ENCODE data around the gene NRAP.

NRAP gene

DNA sequence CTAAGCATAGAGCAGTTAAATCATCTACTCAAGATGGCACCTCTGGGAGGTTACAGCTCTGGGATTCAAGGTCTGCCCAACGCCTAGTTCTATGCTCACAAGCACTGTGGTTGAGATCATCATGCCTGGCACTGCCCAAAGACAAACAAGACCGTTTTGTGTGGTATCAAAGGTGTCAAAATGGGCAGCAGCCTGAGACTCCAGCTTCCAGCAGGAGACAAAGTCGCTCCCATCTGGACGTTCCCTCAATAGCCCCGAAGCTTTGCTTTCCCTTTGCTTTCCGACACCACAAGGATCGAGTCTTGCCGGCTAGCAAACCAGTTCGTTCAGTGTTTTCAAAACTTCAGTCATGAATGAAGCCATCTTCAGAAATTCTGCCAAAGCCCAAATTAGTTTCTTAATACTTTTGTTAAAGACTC lies 105.9 kb downstream of the NRAP start:
- no peak for DNase-seq

DNA sequence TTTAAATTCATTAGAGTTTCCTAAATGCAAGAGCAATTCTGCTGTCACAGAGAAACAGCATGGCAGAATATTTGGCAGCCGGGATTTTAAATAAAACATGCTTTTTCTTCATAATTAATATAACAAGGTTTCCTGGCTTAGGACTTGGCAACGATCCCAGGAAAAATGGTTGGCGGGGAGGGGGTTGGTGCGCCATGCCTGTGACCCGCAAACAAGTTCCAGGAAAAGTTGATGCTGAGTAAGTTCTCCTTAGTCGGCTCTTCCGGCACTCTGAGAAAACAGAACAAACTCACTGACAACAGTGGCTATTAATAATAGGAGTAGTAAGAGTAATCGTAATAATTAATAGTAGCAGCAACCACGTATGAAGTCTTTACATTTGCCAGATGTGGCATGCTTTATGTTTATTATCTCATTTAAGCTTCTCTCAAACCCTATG lies 106.4 kb downstream of the NRAP start:
- no peak for DNase-seq

DNA sequence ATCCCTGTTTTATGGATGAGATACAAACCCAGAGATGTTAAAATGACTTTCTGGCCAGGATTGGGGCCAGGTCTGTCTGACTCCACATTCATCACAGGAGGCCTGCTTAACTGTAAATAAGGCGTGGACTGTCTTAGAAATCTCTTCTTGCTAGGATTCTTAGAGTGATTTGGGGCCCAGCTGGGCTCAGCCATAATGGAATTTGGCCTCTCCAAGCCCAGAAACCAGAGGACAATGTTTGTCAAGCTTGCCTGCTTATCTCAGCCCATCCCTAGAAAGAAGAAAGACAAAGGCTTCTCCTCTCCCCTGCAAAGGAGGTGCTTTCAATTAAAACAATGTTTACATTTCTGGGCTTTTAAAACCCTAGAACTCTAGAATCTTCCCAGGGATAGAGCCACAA lies 108.1 kb downstream of the NRAP start:
- DNase-seq = no peak

- DNase-seq = no peak
Observed at GRCh38 chr10:113555245-113555644, 108.6 kb downstream of the NRAP start.

GRCh38 chr10:113554214-113554613 lies 109.6 kb downstream of the NRAP start:
- DNase-seq = no peak

DNA sequence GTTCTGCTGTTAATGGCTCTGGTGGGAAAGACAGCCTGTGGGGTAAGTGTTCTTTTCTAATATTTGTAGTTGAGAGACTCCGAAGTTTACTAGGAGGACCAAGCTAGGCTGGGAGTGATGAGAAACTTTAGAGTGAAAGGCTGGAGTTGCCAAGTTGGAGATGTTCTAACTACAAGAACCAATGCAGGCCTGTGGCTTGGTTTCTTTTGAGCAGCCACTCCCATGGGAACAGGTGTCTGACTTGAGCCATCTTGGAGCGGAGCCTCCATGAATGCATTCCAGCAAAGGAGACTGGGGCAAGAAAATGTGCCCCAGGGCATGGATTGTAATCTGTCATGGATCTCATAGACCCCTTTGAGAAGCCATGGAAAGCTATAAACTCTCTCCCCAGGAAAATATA lies 110.7 kb downstream of the NRAP start:
- no peak for DNase-seq

DNA sequence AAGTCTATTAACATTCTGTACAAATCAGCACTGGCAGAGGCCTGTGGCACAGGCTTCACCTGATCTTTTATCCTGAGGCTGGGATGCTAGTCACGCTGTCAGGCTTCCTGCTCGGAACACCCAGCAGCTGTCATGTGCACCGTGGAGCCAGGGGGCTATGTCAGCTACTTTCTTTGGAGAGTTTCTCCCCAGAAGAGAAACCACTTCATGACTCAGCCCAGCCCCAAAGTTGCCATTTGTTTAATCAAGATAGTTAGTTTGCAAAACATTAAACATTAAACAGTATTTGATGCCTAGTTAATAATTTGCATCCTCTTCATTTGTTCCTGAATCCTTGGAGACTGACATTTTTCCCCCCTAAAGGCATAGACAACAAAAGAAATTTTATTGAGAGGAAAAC lies 111.1 kb downstream of the NRAP start, which contains the start of gene HABP2:
Gene HABP2 (plus strand): TSS at position 353 of the 400 bp plus-strand sequence. CDS start 69 bp downstream, outside the sequence.
- DNase-seq = no peak

GRCh38 chr10:113552014-113552413 lies 111.8 kb downstream of the NRAP start:
- no peak for DNase-seq

GRCh38 chr10:113550365-113550764 lies 113.5 kb downstream of the NRAP start:
- no peak for DNase-seq

DNA sequence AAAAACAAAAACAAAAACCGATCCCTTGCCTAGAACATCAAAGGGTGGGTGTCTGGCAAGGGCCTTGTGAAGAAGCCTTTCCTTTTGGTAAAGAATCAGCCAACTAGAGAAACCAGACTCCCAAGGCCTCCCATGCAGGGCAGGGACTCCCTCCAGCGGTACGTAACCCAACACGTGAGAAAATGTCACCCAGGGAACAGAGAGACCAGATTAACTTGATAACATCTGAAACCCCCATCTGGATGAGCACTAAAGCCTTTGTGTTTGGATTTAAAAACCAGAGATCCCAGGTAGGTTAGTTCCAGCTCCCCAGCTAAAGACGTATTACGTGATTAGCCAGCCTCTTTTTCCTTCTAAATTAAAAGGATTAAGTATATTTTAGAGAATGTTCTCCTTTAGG lies 114.0 kb downstream of the NRAP start:
- DNase-seq = no peak

DNA sequence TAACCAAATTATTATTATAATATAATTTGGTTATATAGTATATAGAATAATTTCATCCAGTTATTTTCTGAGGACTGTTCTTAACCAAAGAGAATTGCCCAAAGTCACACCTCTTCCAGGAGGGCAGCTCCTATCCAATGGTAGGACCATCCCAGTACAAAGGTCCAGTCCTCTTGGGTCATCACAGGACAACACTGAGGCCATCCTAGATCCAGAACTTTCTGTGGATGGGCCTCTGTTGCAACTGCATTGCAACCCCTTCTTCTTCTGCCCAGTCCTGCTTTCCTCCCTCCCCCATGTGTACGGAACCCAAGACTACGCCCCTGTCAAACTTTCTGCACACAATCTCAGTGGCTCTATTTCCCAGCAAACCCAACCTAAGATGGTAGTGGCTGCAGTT lies 116.4 kb downstream of the NRAP start:
- no peak for DNase-seq

- DNase-seq = no peak
Observed at GRCh38 chr10:113544392-113544791, 119.4 kb downstream of the NRAP start.

- no peak for DNase-seq
Observed at GRCh38 chr10:113543107-113543955, 120.5 kb downstream of the NRAP start.

GRCh38 chr10:113541549-113541927 lies 122.3 kb downstream of the NRAP start:
- no peak for DNase-seq

DNA sequence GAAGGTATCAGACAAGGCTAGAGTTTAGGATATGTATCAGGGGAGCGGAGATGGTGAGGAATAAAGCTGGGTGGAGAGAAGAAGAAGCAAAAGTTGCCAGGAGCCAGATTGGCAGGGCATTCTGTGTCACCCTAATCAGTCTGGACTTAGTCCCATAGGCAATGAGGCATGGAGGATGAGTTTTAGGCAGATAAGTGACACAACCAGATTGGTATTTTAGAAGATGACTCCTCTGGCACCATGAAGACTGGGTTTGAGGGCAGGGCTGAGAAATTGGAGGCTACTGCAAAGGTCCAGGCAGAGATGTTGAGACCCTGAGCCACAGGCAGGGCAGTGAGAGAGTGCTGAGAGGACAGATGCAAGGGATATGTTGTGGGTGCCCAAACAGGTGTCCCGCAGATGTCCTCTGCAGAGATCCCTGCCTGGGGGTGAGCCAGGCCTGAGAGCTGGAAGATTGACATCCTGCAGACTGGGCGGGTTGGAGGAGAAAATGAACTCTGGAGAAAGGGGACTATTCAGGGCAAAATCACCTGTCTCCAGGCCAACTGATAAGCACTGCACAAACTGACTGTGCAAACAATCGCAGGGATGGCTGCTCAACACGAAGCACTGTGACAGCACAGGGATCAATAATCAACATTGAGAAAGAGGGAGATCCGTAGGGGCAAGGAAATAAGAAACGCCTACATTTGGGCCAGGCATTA lies 122.8 kb downstream of the NRAP start:
- no peak for DNase-seq

DNA sequence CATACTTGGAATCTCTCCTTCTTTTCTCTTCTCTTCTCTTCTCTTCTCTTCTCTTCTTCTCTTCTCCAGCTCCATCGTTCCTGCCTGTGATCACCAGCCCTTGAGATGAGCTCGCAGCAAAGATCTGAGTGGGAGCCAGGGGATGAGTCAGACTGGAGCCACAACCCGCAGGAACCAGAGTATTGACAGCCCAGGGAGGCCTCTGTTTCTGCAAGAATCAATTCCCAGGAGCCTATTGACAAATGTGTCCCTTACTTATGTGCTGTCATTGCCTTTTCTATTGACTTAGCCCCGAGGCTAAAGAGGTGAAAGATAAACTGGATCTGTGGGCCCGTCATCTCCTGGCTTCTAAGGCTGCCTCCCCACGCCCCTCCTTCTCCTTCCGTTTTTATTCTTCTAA lies 124.1 kb downstream of the NRAP start:
- no peak for DNase-seq

All from stimulated activated CD4-positive, alpha-beta T cell treated with anti-CD3 and anti-CD28 coated beads, Interleukin-2, amount 100 ng/mL, for 24 hours (primary cell).